K562 (cell line): ENCODE results near the gene FHL1. TPM values are rescaled to one million over a fixed set of nuclear protein-coding genes. Genes with fewer than 3 reads are reported as not detected.

Experiments
- ATAC-seq: fragments of 200-7000 bp; cut with Tn5 transposase; 3 replicates; pipeline ENCODE4 v1.9.1; 2020; ENCODE audit warnings: moderate library complexity
- BruUV-seq: library from RNA; stranded (reverse); fragments of 400-500 nt; replicated peaks from 2 replicates; lab custom pipeline; 2021; lab: Mats Ljungman, UMichigan
- CTCF ChIA-PET: fragments of 300-600 bp; formaldehyde crosslinking; extraction: SDS; loops from one replicate; lab custom pipeline; 2021; ENCODE audit warnings: low intra/inter-chr PET ratio; lab: Yijun Ruan, JAX
- POLR2A ChIA-PET: fragments of 300-600, 350-650 bp; sonication (Branson Sonifier 250); formaldehyde crosslinking; extraction: SDS; loops from one replicate; lab custom pipeline; 2021; ENCODE audit warnings: antibody characterized with exemption, inconsistent platforms; lab: Yijun Ruan, JAX
- DNase-seq, 4 experiments: peaks; one replicate each; pipeline versions ENCODE4 v3.0.0 to v3.0.0-alpha.2; 2011 to 2018; ENCODE audit warnings: low spot score in 3 of 4, mixed read lengths in 3 of 4; ENCODE audit errors: extremely low read depth in 1 of 4
- FAIRE-seq: peaks from 2 replicates; lab custom pipeline; 2011; peaks lifted over from hg19 to GRCh38; lab: Jason Lieb, UNC
- H2AFZ ChIP-seq: 2 replicates; pipeline ENCODE4 v1.6.0; 2011; ENCODE audit warnings: low read depth, low read length, control low read depth, inconsistent platforms
- H3K27ac ChIP-seq: fragments of 200-600 bp; 3 replicates; pipeline ENCODE4 v1.8.0; 2011; ENCODE audit warnings: low read depth, mild to moderate bottlenecking, control low read depth, inconsistent platforms, low read length, moderate library complexity, mixed read lengths; ENCODE audit errors: extremely low read depth
- H3K27me3 ChIP-seq, 2 experiments: fragments of 300-600 bp in 1 of 2; 2 replicates in 1 of 2; 3 replicates in 1 of 2; pipeline versions ENCODE4 v1.6.0 to v1.8.0; 2011; ENCODE audit warnings: inconsistent platforms in 2 of 2, low read length in 2 of 2, mild to moderate bottlenecking in 1 of 2, mixed read lengths in 1 of 2, moderate library complexity in 1 of 2; ENCODE audit not compliant: control insufficient read depth in 2 of 2, insufficient read depth in 2 of 2
- H3K36me3 ChIP-seq: fragments of 300-600 bp; 3 replicates; pipeline ENCODE4 v1.8.0; 2011; ENCODE audit warnings: mild to moderate bottlenecking, low read length, inconsistent platforms; ENCODE audit not compliant: control insufficient read depth, insufficient read depth
- H3K4me1 ChIP-seq, 2 experiments: fragments of 200-600 bp in 1 of 2; replicated peaks in 1 of 2; 2 replicates in 1 of 2; 3 replicates in 1 of 2; pipeline versions ENCODE4 v1.5.1 to v1.8.0; 2011; ENCODE audit warnings: inconsistent platforms in 2 of 2, low read length in 2 of 2, mild to moderate bottlenecking in 1 of 2, mixed read lengths in 1 of 2, moderate library complexity in 1 of 2; ENCODE audit not compliant: control insufficient read depth in 2 of 2, insufficient read depth in 2 of 2
- H3K4me2 ChIP-seq: 2 replicates; pipeline ENCODE4 v1.6.1; 2011; ENCODE audit warnings: low read length, control low read depth, inconsistent platforms, mixed read lengths; ENCODE audit not compliant: insufficient read depth
- H3K4me3 ChIP-seq: fragments of 200-600 bp; sonication (generic), shearing (Covaris generic); 2 replicates; pipeline ENCODE4 v1.5.1; 2016; ENCODE audit warnings: control low read depth, inconsistent platforms
- H3K79me2 ChIP-seq: fragments of 200-600 bp; 3 replicates; pipeline ENCODE4 v1.8.0; 2011; ENCODE audit warnings: low read length, inconsistent platforms; ENCODE audit not compliant: control insufficient read depth, insufficient read depth
- H3K9ac ChIP-seq, 2 experiments: 2 replicates each; pipeline versions ENCODE4 v1.6.0 to v1.6.1; 2011; ENCODE audit warnings: low read depth in 2 of 2, low read length in 2 of 2, control low read depth in 1 of 2, inconsistent platforms in 1 of 2, mild to moderate bottlenecking in 1 of 2, mixed read lengths in 1 of 2; ENCODE audit not compliant: insufficient read depth in 1 of 2
- H3K9me1 ChIP-seq: one replicate; pipeline ENCODE4 v1.6.0; 2011; ENCODE audit warnings: inconsistent platforms, mild to moderate bottlenecking, low read length, moderate library complexity; ENCODE audit not compliant: control insufficient read depth, insufficient read depth
- H3K9me3 ChIP-seq: replicated peaks from 2 replicates; pipeline ENCODE4 v1.5.1; 2011; ENCODE audit warnings: low read depth, low read length, inconsistent platforms; ENCODE audit not compliant: control insufficient read depth, insufficient read depth
- H4K20me1 ChIP-seq: replicated peaks from 2 replicates; pipeline ENCODE4 v1.6.1; 2011; ENCODE audit warnings: low read length, inconsistent platforms, mixed read lengths; ENCODE audit not compliant: control insufficient read depth, insufficient read depth
- KLF10 ChIP-seq: fragments of 250-450 bp; sonication (Bioruptor Pico); IDR thresholded peaks from 2 replicates; pipeline ENCODE4 v1.6.1; 2021; ENCODE audit warnings: matching md5 sums
- ZNF586 ChIP-seq: fragments of 450-650 bp; formaldehyde crosslinking; conservative IDR thresholded peaks from 2 replicates; pipeline ENCODE4 v1.4.0; 2020; ENCODE audit warnings: mild to moderate bottlenecking, moderate library complexity
- ZNF778 ChIP-seq: fragments of 450-650 bp; formaldehyde crosslinking; IDR thresholded peaks from 2 replicates; pipeline ENCODE4 v1.4.0; 2020; ENCODE audit warnings: mild to moderate bottlenecking, moderate library complexity
- WGBS: fragments of 100-300 bp; shearing (Covaris generic); methylation state at CpG from one replicate; pipeline ENCODE4 v1.1.6; 2016; ENCODE audit warnings: low coverage, mixed read lengths; ENCODE audit not compliant: insufficient coverage; ENCODE audit errors: missing lambda C conversion rate; 5-methylcytosine and 5-hydroxymethylcytosine counted together
- in situ Hi-C: fragments of 300-500 bp; cut with MboI; formaldehyde crosslinking; loops from 4 replicates; pipeline ENCODE4 v1.15.0; 2018; ENCODE audit warnings: inconsistent platforms, mixed read lengths
- intact Hi-C: fragments of 100-400 bp; cut with micrococcal nuclease; formaldehyde crosslinking; loops from 2 replicates; pipeline ENCODE4 v1.14.2; 2022
- polyA plus RNA-seq, 8 experiments: library from polyadenylated mRNA; depleted of rRNA in 4 of 8; stranded (reverse) in 5 of 8; unstranded in 3 of 8; fragments of >200 nt; fragmentation: Nextera tagmentation in 2 of 8; fragmentation: Illumina TruSeq in 1 of 8; extraction: Ambion mirVana in 2 of 8; extraction: Trizol in 1 of 8; gene quantifications; 2 replicates each; pipeline versions ENCODE4 v1.2.1 to v1.2.3, GENCODE V29; 2011 to 2014; ENCODE audit warnings: inconsistent platforms in 1 of 8, missing spikeins in 1 of 8
- total RNA-seq, 7 experiments: library from RNA; depleted of rRNA in 6 of 7; stranded (reverse); fragments of >200 nt in 6 of 7; fragmentation: Illumina TruSeq in 2 of 7; extraction: Trizol in 2 of 7; gene quantifications; 2 replicates each; pipeline versions ENCODE4 v1.2.1 to v1.2.3, GENCODE V29; 2011 to 2021; ENCODE audit warnings: low replicate concordance in 1 of 7
- TF ChIP-seq, protein P1 (sequence below): sonication (generic); formaldehyde crosslinking; IDR thresholded peaks from 2 replicates; pipeline ENCODE4 v1.8.0; 2022; ENCODE audit warnings: mild to moderate bottlenecking, missing genetic modification reagents
- TF ChIP-seq, protein P2 (sequence below): fragments of 450-650 bp; formaldehyde crosslinking; IDR thresholded peaks from 2 replicates; pipeline ENCODE4 v1.4.0; 2020; ENCODE audit warnings: mild to moderate bottlenecking, moderate library complexity
- TF ChIP-seq, protein P3 (sequence below), 3 experiments: IDR thresholded peaks in 2 of 3; conservative IDR thresholded peaks in 1 of 3; 2 replicates each; pipeline ENCODE4 v1.5.1; 2011 to 2012; ENCODE audit warnings: low read length in 3 of 3, mild to moderate bottlenecking in 3 of 3, control low read depth in 2 of 3, improper control_type of control experiment in 1 of 3, inconsistent platforms in 1 of 3, low read depth in 1 of 3, mixed read lengths in 1 of 3, moderate library complexity in 1 of 3; ENCODE audit not compliant: insufficient read depth in 2 of 3

The FHL1 gene
- total and polyA plus RNA-seq, 9 of the 15 experiments (the other 6 are each of a cell fraction or from before 2014, with no cell fraction given), result 0.03 to 3.0 (median 0.13) TPM; not detected in 1

DNA sequence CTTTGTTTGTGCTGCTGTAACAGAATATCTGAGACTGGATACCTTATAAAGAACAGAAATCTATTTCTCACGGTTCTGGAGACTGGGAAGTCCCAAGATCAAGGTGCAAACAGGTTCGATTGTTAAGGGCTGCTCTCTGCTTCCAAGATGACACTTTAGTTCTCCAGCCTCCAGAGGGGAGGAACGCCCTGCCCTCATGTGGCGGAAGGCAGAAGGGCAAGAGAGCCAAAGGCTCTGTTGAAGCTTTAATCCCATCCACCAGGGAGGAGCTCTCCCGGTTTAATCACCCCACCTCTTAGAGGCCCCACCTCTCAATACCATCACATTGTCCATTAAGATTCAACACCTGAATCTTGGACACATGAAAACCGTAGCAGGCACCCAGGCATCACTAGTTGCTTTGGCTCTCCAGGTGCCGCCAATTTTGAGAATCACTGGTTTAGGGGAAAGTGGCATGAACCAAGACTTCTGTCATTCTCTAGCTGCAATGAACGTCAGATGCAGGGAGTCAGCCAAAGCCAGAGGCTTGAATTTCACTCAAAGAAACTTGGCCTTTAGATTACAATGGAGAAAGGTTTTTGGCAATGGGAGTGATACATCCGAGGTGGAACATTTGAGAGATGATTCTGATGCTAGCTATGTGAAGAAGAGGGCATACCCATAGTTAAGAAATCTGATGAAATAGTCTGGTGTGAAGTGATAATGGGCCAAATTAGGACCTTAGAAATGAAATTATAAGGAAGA, 15.7 kb downstream of the FHL1 start:
- H3K4me3 ChIP-seq, result no peak overlapping the region
- H3K27me3 ChIP-seq, result peaks cover 3 to 14% of the 10 kb centered on the region in 2 experiments; a peak in 3 of 5 replicates
- no TSS peak for BruUV-seq
- no peaks in the 10 kb centered on the region for H3K36me3 ChIP-seq
- CTCF ChIA-PET, result interaction anchor here (0.6 to 2.5 kb wide), 2 partner anchors 134 to 1896 kb away, joined by 3 to 11 read pairs; no protein-coding TSS in a partner anchor
- WGBS, result 7% methylated on average over 9 of the region's 9 CpGs
- intact Hi-C loops (loop anchor here (1.0 to 10.0 kb wide), 3 partner anchors 135 to 532 kb away; partner anchors contain the start of gene HTATSF1), in situ Hi-C loops (loop anchor here (25.0 kb wide), 1 partner anchor 126 kb away; no protein-coding TSS in a partner anchor)
- H3K9me1 ChIP-seq, result no peaks in the 10 kb centered on the region
- FAIRE-seq (peak; percentile 94), ATAC-seq (peak; percentile 99), DNase-seq (peak; percentile 49 to 64 (median 55))
- H3K27ac ChIP-seq, result no peak overlapping the region
- H3K4me1 ChIP-seq, result no peaks in the 10 kb centered on the region
- H3K4me2 ChIP-seq, result no peak overlapping the region
- H4K20me1 ChIP-seq, result 0 out of 2 replicates have a peak, but pooled peaks cover 4% of the 10 kb centered on the region
- H3K9ac ChIP-seq, result no peak overlapping the region
- no peaks in the 10 kb centered on the region for H3K9me3 ChIP-seq
- POLR2A ChIA-PET, result interaction anchor here (0.6 to 1.0 kb wide), 3 partner anchors 14 to 511 kb away, joined by 3 read pairs; partner anchors contain the start of genes CT45A10 and SAGE1
- no peaks in the 10 kb centered on the region for H3K79me2 ChIP-seq
- no peak overlapping the region for H2AFZ ChIP-seq
- TF ChIP-seq, protein P1, sequence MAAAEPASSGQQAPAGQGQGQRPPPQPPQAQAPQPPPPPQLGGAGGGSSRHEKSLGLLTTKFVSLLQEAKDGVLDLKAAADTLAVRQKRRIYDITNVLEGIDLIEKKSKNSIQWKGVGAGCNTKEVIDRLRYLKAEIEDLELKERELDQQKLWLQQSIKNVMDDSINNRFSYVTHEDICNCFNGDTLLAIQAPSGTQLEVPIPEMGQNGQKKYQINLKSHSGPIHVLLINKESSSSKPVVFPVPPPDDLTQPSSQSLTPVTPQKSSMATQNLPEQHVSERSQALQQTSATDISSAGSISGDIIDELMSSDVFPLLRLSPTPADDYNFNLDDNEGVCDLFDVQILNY (CRISPR knock-in tag), result no peak
- TF ChIP-seq ZNF586, result no peak
- no peak for TF ChIP-seq KLF10 (CRISPR knock-in tag)
- TF ChIP-seq ZNF778 (CRISPR knock-in tag), result no peak
- TF ChIP-seq, protein P2, sequence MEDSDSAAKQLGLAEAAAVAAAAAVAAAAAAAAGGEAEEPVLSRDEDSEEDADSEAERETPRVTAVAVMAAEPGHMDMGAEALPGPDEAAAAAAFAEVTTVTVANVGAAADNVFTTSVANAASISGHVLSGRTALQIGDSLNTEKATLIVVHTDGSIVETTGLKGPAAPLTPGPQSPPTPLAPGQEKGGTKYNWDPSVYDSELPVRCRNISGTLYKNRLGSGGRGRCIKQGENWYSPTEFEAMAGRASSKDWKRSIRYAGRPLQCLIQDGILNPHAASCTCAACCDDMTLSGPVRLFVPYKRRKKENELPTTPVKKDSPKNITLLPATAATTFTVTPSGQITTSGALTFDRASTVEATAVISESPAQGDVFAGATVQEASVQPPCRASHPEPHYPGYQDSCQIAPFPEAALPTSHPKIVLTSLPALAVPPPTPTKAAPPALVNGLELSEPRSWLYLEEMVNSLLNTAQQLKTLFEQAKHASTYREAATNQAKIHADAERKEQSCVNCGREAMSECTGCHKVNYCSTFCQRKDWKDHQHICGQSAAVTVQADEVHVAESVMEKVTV (CRISPR knock-in tag), result peak; percentile 61
- TF ChIP-seq, protein P3, sequence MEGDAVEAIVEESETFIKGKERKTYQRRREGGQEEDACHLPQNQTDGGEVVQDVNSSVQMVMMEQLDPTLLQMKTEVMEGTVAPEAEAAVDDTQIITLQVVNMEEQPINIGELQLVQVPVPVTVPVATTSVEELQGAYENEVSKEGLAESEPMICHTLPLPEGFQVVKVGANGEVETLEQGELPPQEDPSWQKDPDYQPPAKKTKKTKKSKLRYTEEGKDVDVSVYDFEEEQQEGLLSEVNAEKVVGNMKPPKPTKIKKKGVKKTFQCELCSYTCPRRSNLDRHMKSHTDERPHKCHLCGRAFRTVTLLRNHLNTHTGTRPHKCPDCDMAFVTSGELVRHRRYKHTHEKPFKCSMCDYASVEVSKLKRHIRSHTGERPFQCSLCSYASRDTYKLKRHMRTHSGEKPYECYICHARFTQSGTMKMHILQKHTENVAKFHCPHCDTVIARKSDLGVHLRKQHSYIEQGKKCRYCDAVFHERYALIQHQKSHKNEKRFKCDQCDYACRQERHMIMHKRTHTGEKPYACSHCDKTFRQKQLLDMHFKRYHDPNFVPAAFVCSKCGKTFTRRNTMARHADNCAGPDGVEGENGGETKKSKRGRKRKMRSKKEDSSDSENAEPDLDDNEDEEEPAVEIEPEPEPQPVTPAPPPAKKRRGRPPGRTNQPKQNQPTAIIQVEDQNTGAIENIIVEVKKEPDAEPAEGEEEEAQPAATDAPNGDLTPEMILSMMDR (IDR thresholded peaks at IDR 0.05 in 2 of 3, conservative IDR thresholded peaks at IDR 0.05 in 1 of 3; ENCODE audit: insufficient read depth in 2 of 3, low read depth in 1 of 3, low read length in 3 of 3), result peak; percentile 73 to 90 (median 85)
